Germinal center (tissue), 1 donor: ENCODE results near the gene EMC9.
"Not testable (repeated sequence)": the region's sequence is repeated elsewhere in the genome, so short reads cannot be mapped to it uniquely, and the experiment has no call there.

ENCODE experiments used
- DNase-seq: peaks from one replicate; pipeline ENCODE4 v3.0.0; 2012; ENCODE audit warnings: mixed read lengths, low spot score

EMC9 gene

DNA sequence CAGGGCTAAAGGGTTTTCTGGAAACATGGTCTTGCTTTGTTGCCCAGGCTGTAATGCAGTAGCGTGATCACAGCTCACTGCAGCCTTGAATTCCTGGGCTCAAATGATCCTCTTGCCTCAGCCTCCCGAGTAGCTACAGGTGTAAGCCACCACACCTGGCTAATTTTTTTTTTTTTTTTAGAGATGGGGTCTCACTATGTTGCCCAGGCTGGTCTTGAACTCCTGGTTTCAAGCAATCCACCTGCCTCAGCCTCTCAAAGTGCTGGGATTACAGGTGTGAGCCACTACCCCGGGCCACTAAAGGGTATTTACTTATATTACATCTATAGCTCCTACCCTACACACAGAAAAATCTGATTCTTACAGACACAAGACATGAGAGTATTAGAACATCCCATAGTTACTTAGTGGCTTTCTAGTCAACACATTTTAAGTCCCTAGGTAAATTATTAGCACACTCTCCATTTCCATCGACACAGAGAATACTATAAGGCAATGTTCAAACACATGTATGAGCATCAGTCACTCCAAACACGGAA lies 33.0 kb downstream of the EMC9 start:
- no peak for DNase-seq

- DNase-seq, result no peak
Measured at GRCh38 chr14:24106672-24107271, 34.6 kb downstream of the EMC9 start.

- DNase-seq, result not testable (repeated sequence)
Measured at GRCh38 chr14:24105609-24106239, 35.7 kb downstream of the EMC9 start.

- no peak for DNase-seq
Measured at GRCh38 chr14:24103451-24103850, 37.9 kb downstream of the EMC9 start.

DNA sequence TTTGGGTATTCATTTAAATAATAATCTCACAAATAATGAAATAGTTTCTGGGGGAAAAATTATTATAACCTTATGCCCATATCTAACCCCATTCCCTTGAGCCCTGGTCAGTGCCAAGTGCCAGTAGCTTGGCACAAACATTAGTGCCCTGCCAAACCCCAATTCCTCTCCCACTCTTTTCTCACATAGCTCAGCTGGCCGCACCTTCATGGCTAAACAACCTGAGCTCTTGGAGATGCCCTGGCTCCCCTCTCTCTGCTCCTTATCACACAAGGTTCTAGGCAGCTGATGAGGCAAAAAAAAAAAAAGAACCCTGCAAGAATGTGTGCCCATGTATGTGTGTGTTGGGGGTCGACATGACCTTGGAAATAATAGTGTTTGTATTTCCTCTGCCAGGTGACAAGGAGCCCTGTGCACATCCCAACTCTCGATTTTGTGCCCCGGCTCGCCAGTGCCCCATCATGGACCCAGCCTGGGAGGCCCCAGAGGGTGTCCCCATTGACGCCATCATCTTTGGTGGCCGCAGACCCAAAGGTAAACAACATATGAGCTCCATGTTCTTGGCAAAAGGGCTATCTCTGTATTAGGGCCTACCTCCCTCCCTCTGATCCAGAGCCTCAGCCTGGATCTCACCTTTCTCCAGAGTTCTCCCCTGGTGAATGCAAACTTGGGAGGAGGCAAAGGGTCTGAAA lies 38.9 kb downstream of the EMC9 start:
- DNase-seq, result no peak

DNA sequence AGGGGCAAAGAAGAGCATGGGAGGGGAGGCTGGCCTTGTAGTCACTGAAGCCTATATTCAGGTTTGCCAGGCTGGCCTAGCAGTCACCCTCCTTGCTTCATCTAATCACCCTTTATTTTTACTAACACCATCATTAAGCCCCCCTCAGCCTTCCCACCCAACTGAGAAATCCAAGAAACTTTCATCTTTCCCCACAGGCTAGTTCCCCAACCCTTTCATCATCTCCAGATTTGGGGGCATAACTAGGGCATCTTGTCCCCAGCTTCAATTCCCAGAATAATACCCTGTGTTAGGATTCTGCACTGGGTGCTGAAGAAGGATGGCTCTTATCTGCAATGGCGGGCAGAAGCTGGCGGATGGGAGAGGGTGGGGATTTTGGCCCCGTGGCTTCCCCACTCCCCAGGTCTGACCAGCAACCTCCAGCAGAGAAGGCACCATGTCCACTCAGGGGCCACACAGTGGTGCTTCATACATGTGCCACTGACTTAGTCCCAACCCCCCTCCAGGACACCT lies 40.4 kb downstream of the EMC9 start:
- no peak for DNase-seq

DNA sequence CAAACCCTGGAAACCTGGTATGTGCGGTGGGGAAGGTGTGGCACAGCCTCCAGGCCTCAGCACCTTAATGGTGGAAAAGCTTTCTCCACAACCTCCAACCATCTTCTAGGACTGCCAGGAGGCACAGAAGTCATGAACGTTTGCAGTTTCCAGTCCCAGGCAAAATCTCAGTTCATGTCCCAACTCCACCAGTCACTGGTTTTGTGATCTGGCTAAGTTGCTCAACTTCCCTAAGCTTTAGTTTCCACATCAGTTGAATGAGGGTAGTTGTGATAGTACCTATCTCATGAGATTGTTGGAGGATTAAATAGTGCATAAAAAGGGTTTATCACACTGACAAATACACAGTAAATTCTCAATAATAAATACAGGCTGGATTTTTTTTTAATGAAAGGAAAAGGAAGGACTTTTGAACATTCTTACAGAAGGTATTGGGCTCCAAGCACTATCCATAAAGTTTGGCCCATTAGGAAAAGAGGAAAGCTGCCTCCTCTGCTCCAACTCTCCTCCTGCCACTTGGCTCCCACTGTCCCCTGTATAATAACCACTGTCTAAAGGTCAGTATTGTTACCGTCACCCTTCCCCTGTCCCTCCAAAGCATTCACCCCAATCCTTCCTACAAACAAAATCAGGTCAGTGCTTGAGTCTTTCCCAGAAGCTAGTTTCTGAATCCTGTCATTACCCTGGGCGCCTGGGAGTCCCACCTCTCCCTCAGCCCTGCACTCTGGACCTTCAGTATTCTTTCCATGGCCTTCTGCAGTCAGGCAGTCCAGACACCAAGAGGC lies 41.0 kb downstream of the EMC9 start:
- no peak for DNase-seq

DNA sequence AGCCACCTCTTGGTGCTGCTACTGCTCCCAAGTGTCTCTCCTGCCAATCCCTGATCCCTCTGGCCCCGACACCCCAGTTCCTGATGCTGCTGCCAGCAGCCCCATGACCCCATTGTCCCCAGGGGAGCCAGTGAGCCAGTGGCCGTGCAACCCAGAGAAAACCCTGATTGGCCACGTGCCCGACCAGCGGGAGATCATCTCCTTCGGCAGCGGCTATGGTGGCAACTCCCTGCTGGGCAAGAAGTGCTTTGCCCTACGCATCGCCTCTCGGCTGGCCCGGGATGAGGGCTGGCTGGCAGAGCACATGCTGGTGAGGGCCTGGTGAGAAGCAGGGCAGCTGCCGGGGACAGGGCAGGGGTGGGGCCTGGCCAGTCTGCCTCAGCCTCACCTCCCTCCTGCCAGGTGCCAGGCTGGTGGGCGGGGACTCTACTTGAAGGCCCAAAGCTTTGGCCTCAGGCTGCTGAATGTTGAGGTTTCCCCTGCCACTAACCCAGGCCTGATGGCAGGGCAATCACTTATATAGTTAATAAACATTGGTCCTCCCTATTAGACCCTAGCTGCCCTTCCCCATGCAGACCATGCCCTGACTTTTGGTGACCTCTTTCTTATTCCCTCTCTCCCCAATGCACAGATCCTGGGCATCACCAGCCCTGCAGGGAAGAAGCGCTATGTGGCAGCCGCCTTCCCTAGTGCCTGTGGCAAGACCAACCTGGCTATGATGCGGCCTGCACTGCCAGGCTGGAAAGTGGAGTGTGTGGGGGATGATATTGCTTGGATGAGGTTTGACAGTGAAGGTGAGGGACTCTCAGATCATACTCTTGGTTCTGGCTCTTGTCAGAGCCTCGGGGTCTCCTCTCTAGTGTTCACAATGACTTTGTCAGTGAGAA lies 42.2 kb downstream of the EMC9 start:
- no peak for DNase-seq

- DNase-seq, result no peak
Measured at GRCh38 chr14:24098229-24098926, 43.0 kb downstream of the EMC9 start.

DNA sequence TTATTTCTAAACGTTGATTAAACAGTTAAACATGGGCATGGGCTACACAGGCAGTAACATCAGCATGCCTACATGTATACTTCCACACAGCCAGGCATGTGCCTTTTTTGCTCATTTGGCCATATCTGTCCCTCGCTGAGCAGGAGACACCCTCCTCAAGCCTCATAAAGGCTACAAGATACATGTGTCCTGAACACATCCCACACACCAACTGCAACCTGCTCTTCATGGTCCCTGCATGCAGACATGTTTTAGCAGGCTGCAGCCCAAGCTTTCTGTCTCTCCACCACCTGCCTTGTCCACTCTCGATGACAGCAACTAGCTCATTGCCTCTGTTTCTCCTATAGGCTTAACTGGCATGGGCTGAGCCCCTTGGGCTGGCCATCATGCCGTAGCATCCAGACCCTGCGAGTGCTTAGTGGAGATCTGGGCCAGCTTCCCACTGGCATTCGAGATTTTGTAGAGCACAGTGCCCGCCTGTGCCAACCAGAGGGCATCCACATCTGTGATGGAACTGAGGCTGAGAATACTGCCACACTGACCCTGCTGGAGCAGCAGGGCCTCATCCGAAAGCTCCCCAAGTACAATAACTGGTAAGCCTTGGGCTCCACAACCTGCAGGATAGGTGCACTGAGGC lies 44.7 kb downstream of the EMC9 start:
- no peak for DNase-seq

GRCh38 chr14:24095271-24096068 lies 45.9 kb downstream of the EMC9 start:
- peak; percentile 63 for DNase-seq

DNA sequence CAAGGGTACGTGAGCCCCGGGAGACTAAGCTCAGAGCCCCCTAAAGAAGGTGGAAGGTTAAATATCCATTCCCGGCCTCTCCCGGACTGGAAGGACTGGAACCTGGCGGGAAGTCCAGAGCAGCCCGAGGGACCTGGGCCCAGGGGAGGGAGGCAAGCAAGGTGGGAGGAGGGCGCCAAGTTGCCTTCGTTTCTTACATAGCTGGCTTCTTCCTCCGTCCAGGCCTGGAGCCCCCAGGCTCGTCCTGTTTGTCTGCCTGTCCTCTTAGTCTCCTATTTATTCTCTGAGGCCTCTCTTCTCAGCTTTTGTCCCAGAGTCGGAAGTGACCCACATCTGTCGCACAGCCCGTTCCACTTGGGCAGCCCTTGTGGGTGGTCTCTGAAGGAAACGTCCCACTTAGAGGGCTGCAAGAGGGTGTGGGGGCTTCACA lies 46.5 kb downstream of the EMC9 start:
- DNase-seq, result no peak

GRCh38 chr14:24093901-24094840 lies 47.2 kb downstream of the EMC9 start, which contains the start of gene PCK2:
Gene PCK2 (plus strand): TSS chr14:24094311. CDS start chr14:24094406, 95 bp downstream.
- peak; percentile 86 for DNase-seq

DNA sequence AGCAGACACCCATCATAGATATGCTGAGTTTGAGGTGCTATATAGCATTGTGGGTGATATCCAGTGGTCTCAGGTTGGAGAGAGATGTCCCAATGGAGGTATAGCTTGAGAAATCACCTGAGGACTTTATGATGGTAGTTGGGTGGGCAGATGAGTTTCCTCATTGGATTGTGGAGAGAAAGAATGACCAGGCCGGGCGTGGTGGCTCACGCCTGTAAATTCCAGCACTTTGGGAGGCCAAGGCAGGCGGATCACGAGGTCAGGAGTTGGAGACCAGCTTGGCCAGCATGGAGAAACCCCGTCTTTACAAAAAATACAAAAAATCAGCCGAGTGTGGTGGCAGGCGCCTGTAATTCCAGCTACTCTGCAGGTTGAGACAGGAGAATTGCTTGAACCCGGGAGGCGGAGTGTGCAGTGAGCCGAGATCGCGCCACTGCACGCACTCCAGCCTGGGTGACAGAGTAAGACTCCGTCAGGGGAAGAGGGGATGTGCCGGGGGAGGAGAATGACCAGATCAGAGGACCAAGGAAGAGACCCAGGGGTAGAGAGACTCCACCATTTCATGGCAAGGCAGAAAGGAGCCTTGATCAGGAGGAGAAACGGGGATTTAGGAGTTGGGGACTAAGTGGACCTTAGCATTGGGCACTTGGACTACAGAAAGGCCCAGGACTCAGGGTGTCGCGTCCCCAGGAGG lies 48.0 kb downstream of the EMC9 start:
- DNase-seq, result no peak

- DNase-seq, result no peak
Measured at GRCh38 chr14:24092505-24093206, 48.7 kb downstream of the EMC9 start.

DNA sequence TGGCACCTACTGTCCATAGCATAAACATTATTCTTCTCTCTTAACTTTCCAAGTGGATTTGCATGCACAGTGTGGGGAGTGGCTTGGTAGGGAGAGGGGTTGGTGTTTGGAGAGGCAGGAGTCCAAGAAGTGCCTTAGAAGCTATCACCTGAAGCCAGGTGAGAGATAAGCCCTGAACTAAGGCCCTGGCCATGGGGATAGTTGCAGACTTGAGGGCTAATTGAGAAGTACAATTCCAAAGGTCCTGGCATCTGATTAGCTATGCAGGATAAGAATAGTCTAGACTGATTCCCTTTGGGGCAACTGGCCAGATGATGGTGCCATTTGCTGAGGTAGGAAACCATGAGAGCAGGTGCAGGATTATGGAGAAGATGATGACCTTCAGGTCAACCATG lies 49.3 kb downstream of the EMC9 start:
- no peak for DNase-seq

GRCh38 chr14:24089890-24090289 lies 51.5 kb downstream of the EMC9 start:
- no peak for DNase-seq
